ENCODE measurements around the gene NEDD4L. TPM values are rescaled to one million over a fixed set of nuclear protein-coding genes. Genes with fewer than 3 reads are reported as not detected.

NEDD4L gene
- total and polyA plus RNA-seq, 2 donors (not counting 1 experiment from before 2014, with no cell fraction given) = 10.3 to 25.7 TPM

DNA sequence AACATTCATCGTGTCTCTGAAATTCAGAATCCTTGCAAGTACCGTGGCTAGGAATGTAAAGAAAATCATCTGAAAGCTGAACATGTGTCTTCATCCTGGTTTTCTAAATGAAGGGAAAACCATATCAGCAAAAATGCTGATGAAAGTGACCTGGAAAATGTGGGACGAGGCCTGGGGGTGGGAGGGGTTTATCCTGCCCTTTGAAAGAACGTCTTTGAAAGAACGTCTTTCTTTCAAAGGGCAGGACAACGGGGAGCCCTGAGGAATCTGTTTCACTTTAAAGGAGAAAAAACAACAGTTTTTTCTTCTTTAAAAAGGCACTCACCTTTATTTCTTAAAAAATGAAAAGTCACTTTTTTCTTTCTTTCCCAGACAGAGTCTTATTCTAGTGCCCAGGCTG is 399.6 kb downstream of the NEDD4L start:
- H3K36me3 ChIP-seq (replicated peaks in 1 of 2; ENCODE audit: control extremely low read depth in 1 of 2, control insufficient read depth in 1 of 2, extremely low read depth in 1 of 2, insufficient read depth in 2 of 2, low read length in 1 of 2) = no peaks in the 10 kb centered on the region
- WGBS (ENCODE audit: insufficient coverage) = 100% methylated on average over 3 of the region's 6 CpGs
- Mint-ChIP-seq H3K9me3 (ENCODE audit: insufficient read depth) (no peaks in the 10 kb centered on the region), H3K27me3 (no peaks in the 10 kb centered on the region), H3K4me3 (no peak overlapping the region), H3K27ac (no peak overlapping the region), H3K4me1 (peaks cover 7% of the 10 kb centered on the region)
- no peaks in the 10 kb centered on the region for H3K79me2 ChIP-seq (ENCODE audit: control insufficient read depth, insufficient read depth, low read length)
- H3K4me3 ChIP-seq (ENCODE audit: control extremely low read depth in 1 of 5, extremely low read depth in 1 of 5, insufficient read depth in 1 of 5, low read depth in 2 of 5, low read length in 4 of 5) = no peak overlapping the region
- no peaks in the 10 kb centered on the region for H3K27me3 ChIP-seq (replicated peaks in 1 of 4; ENCODE audit: control extremely low read depth in 1 of 4, control insufficient read depth in 3 of 4, insufficient read depth in 4 of 4, low read length in 3 of 4)
- DNase-seq (no peak), ATAC-seq (ENCODE audit: low read depth) (no peak)
- no peak overlapping the region for H2AFZ ChIP-seq (ENCODE audit: insufficient read depth, low read depth, low read length, poor library complexity, severe bottlenecking)
- no peak for TF ChIP-seq EZH2 (IDR thresholded peaks at IDR 0.05; ENCODE audit: borderline replicate concordance, insufficient read depth, low read depth, low read length, poor library complexity, severe bottlenecking)
- H4K20me1 ChIP-seq (ENCODE audit: control insufficient read depth, insufficient read depth, low read length, poor library complexity, severe bottlenecking) = no peaks in the 10 kb centered on the region
- POLR2A ChIA-PET = no interaction called here
- H3K9me3 ChIP-seq (ENCODE audit: control extremely low read depth in 1 of 3, control insufficient read depth in 2 of 3, insufficient read depth in 1 of 3, low read length in 2 of 3) = no peaks in the 10 kb centered on the region
- H3K27ac ChIP-seq (ENCODE audit: low read length in 2 of 2) = no peak overlapping the region
- intact Hi-C loops (cut with micrococcal nuclease) = no loop called here
- no peak overlapping the region for H3K9ac ChIP-seq (ENCODE audit: low read length)
- H3K4me1 ChIP-seq (ENCODE audit: control insufficient read depth in 2 of 2, insufficient read depth in 2 of 2, low read length in 2 of 2) = peaks cover 5% of the 10 kb centered on the region in 2 donors
- H3K4me2 ChIP-seq (replicated peaks; ENCODE audit: low read depth, low read length, poor library complexity, severe bottlenecking) = no peak overlapping the region
- CTCF ChIA-PET = no interaction called here

DNA sequence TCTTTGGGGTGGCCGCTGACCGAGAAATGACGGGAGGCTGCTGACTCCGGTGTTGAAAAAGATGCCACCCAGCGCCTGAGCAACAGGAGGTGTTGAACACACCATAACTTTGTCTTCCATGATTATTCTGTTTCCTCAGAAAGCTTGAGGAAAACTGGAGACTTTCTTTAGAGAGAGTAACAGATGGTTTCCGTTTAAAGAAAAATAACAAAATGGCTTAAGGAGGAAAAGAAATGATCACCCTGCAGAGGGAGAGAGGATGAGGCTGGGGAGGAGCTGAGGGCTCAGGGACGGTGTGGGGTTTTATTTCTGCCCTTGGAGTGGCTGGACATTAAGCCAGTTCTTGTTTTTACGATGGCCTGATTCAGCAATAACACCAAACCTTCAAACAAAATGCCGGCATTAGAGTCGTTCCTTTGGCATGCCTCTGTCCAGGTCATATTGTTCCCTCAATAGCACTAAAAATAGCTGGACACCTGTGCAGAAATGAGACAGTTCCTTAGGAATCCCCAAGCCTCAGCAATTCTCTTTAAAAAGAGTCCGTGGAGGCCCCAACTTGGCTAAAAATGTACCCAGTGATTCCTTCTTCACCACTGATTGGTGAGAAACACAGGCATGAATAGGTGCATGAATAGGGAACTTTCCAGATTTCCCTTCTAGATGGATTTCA is 402.5 kb downstream of the NEDD4L start:
- TF ChIP-seq CTCF (IDR thresholded peaks at IDR 0.05) (no peak), EZH2 (IDR thresholded peaks at IDR 0.05; ENCODE audit: borderline replicate concordance, insufficient read depth, low read depth, low read length, poor library complexity, severe bottlenecking) (no peak)
- ChIA-PET CTCF (interaction anchor here (0.9 kb wide), 1 partner anchor 624 kb away, joined by 3 read pairs; no protein-coding TSS in a partner anchor), POLR2A (no interaction called here)
- Histone ChIP-seq H3K4me1 (ENCODE audit: control insufficient read depth in 2 of 2, insufficient read depth in 2 of 2, low read length in 2 of 2) (no peaks in the 10 kb centered on the region), H3K9ac (ENCODE audit: low read length) (no peak overlapping the region), H3K4me2 (replicated peaks; ENCODE audit: low read depth, low read length, poor library complexity, severe bottlenecking) (no peak overlapping the region), H3K36me3 (replicated peaks in 1 of 2; ENCODE audit: control extremely low read depth in 1 of 2, control insufficient read depth in 1 of 2, extremely low read depth in 1 of 2, insufficient read depth in 2 of 2, low read length in 1 of 2) (no peaks in the 10 kb centered on the region), H3K27me3 (replicated peaks in 1 of 4; ENCODE audit: control extremely low read depth in 1 of 4, control insufficient read depth in 3 of 4, insufficient read depth in 4 of 4, low read length in 3 of 4) (no peaks in the 10 kb centered on the region), H3K4me3 (ENCODE audit: control extremely low read depth in 1 of 5, extremely low read depth in 1 of 5, insufficient read depth in 1 of 5, low read depth in 2 of 5, low read length in 4 of 5) (no peak overlapping the region), H3K9me3 (ENCODE audit: control extremely low read depth in 1 of 3, control insufficient read depth in 2 of 3, insufficient read depth in 1 of 3, low read length in 2 of 3) (no peaks in the 10 kb centered on the region), H4K20me1 (ENCODE audit: control insufficient read depth, insufficient read depth, low read length, poor library complexity, severe bottlenecking) (no peaks in the 10 kb centered on the region), H2AFZ (ENCODE audit: insufficient read depth, low read depth, low read length, poor library complexity, severe bottlenecking) (no peak overlapping the region), H3K27ac (ENCODE audit: low read length in 2 of 2) (no peak overlapping the region), H3K79me2 (ENCODE audit: control insufficient read depth, insufficient read depth, low read length) (no peaks in the 10 kb centered on the region)
- intact Hi-C loops (cut with micrococcal nuclease) = no loop called here
- 85% methylated on average over 8 of the region's 11 CpGs for WGBS (ENCODE audit: insufficient coverage)
- peaks cover 10% of the 10 kb centered on the region for H3K27me3 Mint-ChIP-seq
- H3K27ac Mint-ChIP-seq = no peak overlapping the region
- ATAC-seq (ENCODE audit: low read depth) (no peak), DNase-seq (no peak)
- H3K4me1 Mint-ChIP-seq = no peaks in the 10 kb centered on the region
- no peak overlapping the region for H3K4me3 Mint-ChIP-seq
- no peaks in the 10 kb centered on the region for H3K9me3 Mint-ChIP-seq (ENCODE audit: insufficient read depth)

Data from B cell (primary cell).